Islet of Langerhans (tissue), 1 donor: Measurements from ENCODE around the gene EMX1.

Experiments
- FAIRE-seq: peaks from one replicate; lab custom pipeline; 2011; peaks lifted over from hg19 to GRCh38; lab: Jason Lieb, UNC

The EMX1 gene

DNA sequence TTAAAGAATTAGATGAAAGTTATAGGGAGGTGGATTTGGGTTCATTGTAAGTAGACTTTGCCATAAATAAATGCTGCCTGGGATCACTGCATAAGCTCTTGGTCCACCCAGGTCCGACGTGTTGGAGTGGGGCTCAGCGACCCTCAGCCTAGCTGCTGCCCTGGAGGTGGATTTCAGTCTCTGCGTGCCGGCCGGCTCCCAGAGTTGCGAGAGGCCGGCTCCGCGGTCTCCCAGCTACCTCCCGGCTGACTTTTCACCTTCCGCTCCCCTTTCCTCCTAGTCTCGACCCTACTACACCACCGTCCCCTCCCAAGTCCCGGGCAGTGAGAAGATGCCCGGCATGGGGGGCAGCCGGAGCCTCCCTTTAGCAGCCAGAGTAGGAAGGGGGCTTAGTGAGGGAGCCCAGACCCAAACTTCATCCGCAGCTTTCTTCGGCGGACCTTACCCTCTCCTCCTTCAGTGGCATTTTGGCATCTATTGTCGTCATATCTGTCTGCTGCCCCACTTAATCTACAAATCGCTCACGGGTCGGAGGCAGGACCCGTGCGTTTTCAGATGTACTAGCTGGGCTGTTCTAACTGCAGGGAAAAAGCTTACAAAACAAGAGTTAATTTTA, 8.1 kb downstream of the EMX1 start:
- no peak for FAIRE-seq

DNA sequence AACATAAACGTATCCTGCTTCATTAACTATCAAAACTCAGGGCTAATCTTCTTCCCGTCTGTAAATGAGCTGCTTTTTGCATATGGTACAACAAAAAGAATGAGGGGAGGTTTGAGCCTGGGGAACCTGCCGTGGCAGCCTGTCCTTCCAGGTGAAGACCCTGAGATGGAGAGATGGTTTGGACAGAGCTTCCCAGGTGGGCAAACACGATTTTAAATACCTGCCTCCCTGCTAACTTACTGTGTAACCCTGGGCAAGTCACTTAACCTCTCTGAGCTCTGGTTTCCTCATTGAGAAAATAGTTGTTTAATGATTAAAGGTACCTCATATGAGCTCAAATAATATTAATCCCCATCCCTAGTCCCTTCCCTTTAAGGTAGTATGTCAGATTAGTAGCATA, 9.0 kb downstream of the EMX1 start:
- no peak for FAIRE-seq

DNA sequence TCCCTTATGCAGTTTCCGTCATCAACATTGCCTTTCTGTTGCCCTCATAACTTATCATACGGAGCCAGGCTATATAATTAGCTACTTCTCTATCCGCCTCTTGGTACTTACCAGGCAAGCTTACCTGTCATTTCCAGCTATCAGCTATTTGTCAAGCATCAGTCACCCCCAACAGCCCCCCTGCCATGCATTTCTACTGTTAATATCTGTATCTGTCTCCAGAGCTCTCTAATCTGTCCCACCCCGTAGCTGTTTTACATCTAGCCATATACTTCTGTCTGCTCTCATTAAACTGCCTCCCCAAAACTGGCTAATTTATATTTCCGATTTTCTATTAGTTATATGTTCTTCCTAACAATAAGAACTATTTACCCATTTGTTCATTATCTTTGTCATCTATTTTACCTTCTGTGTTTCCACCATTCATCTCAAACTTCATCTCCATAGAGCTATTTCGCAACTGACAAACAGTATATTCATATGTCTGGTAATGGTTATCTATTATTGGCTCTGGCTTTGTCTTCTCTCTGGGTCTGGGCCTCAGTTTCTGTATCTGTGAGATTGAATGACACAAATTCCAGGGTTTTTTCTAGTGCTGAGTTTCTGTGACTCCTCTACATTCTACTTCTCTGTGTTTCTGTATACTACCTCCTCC, 9.6 kb downstream of the EMX1 start:
- no peak for FAIRE-seq

DNA sequence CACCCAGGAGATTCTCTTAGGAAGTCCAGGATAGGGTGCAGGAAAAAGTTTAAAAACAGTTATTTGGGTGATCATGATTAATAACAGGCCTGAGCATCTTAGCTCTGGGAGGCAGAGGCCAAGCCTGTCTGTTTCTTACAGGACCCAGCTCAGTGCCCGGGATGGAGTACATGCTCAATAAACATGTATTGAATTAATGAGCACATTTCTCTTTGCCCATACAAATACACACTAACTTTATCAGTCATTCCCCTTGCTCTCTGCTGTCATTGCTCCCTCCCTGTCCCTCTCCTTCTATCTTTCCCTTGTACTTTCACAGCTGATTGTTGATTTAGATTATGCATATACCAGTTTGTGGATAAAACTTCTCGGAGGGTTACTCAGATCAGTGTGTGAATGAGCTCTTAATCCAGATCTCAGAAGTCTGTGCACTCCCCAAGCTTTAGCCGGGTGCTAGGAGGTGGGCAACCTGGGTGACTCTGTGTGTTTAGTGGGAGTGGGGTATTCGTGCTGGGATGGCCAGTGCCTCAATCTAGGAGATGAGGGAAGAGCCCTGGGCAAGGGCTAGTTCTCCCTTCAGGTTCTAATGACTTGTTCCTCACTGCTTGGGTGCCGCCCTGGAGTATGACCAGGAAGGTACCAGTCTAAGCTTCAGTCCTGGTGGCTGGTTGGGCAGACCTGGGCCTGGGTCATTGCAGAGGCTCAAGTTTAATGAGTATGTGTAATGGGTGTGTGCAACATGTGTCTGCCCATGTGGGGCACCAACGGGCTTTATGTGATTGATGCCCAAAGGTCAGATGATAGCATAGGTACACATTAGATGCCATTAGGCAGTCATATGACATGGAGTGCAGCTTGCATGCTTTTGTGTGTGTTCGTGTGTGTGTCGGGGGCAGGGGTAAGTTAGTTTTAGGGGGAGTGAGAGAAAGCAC, 10.6 kb downstream of the EMX1 start:
- no peak for FAIRE-seq

DNA sequence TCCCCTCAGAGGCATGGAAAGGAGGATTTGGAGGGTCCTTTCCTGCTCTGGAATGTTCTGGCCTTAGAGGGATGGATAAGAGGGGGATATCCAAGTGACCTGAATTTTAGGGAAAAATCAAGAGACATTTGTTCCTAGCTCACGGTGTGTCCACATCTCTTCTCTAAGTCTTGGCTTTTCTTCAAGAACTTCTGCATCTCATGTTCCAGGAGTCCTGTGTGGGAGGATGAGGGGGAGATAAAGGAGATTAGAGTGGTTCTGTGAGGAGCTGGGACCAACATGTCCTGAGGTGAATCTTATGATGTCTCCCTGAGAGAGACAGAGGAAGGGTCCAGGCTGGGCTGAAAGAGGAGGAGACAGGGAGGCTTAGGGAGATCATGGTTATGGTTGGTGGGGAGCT, 11.7 kb downstream of the EMX1 start:
- FAIRE-seq: no peak

DNA sequence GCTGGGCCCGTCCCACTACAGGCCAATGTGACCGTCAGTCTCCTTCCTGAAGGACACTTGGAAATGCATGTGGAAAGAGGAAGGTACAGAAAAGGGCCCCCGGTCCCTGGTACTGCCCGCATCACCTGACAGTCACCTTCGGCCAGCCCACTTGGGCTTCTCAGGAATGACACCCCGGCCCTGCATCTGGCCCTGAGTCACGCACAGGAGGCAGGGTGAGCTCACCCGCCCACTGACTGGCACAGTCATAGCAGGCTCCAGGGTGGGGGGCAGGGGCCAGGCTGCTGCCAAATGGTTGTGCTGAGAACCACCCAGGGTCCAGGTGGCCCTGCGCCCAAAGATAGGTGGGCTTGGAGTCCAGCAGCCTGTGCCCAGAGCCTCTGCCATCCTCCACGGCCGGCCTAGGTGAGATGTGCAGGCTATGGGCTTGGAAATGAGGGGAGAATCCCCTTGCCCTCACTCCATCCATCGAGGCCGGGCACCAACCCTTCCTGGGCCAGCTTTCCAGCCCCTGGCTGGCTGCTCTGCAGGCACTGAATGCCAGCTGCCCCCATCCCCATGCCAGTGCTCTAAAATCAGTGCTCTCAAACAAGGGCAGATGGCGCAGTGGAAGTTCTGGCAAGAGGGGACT, 14.1 kb downstream of the EMX1 start:
- no peak for FAIRE-seq

DNA sequence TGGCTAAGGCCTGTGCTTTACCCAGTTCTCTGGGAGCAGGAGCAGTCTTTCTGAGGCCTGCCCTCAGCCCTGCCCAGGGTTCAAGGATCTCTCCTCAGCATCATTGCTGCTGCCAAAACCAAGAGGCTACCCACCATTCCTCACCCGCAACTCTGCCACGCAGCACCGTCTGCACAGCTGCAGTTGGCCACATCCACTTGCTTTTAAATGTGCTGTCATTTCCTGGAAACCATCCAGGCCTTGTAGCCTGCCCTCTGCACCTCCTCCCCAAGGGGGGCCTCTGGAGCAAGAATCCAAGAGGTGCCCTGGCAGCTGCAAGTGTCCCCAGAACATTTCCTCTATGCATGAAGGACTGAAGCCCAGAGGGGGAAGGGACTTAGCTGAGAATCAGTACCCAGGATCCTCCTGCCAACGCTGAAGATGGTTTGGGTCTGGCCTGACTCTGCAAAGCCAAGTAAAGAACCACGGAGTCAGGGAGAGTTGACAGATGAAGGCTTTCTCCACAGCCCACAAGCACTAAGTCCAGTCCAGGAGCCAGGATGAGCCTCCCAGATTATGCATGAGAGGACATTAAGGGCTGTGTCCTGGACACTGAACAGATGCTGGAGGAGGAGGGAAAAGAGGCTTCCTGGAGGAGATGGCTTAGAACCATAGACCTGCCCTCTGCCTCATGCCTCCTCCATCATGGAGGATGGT, 14.9 kb downstream of the EMX1 start:
- FAIRE-seq: no peak

DNA sequence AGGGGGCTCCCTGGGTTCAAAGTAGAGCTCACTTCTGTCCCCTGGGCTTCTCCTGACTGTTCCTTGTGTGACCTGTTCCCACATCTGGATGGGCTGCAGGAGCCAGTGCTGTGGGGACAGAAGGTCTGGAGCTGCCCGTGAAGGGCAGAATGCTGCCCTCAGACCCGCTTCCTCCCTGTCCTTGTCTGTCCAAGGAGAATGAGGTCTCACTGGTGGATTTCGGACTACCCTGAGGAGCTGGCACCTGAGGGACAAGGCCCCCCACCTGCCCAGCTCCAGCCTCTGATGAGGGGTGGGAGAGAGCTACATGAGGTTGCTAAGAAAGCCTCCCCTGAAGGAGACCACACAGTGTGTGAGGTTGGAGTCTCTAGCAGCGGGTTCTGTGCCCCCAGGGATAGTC, 15.5 kb downstream of the EMX1 start:
- no peak for FAIRE-seq

DNA sequence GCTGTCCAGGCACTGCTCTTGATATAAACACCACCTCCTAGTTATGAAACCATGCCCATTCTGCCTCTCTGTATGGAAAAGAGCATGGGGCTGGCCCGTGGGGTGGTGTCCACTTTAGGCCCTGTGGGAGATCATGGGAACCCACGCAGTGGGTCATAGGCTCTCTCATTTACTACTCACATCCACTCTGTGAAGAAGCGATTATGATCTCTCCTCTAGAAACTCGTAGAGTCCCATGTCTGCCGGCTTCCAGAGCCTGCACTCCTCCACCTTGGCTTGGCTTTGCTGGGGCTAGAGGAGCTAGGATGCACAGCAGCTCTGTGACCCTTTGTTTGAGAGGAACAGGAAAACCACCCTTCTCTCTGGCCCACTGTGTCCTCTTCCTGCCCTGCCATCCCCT, 15.9 kb downstream of the EMX1 start:
- FAIRE-seq: no peak

DNA sequence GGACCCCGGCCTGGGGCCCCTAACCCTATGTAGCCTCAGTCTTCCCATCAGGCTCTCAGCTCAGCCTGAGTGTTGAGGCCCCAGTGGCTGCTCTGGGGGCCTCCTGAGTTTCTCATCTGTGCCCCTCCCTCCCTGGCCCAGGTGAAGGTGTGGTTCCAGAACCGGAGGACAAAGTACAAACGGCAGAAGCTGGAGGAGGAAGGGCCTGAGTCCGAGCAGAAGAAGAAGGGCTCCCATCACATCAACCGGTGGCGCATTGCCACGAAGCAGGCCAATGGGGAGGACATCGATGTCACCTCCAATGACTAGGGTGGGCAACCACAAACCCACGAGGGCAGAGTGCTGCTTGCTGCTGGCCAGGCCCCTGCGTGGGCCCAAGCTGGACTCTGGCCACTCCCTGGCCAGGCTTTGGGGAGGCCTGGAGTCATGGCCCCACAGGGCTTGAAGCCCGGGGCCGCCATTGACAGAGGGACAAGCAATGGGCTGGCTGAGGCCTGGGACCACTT, 16.4 kb downstream of the EMX1 start:
- no peak for FAIRE-seq

DNA sequence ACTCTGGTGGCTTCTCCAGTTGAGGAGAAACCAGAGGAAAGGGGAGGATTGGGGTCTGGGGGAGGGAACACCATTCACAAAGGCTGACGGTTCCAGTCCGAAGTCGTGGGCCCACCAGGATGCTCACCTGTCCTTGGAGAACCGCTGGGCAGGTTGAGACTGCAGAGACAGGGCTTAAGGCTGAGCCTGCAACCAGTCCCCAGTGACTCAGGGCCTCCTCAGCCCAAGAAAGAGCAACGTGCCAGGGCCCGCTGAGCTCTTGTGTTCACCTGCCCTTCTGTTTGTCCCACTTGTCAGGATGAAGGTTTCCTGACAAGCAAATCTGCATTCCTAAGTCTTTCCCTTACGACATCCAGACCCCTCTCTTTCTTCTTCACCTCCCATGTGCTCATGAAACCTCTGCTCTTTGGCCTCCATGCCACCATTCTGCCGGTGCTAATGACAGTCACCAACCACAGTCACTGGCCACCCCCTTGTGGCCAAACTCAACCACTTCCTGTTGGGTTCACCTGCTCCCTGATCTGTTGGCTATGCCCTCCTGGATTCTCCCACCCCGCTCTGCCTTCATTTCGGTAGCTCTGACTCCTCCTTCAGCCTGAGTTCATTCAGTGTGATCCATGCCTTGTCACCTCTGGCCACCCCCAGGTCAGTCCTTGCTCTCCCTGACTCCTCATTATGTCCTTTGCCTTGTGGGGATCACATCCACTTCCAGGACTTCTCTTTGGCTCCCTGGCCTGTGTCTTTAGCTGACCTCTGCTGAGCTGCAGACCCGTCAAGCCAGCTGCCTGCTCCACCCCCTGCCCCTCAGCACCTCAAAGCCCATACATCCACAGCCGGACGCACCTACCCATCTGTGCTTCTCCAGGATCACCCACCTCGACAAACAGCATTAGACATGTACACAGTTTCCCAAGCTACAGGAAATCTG, 17.6 kb downstream of the EMX1 start:
- FAIRE-seq: no peak

DNA sequence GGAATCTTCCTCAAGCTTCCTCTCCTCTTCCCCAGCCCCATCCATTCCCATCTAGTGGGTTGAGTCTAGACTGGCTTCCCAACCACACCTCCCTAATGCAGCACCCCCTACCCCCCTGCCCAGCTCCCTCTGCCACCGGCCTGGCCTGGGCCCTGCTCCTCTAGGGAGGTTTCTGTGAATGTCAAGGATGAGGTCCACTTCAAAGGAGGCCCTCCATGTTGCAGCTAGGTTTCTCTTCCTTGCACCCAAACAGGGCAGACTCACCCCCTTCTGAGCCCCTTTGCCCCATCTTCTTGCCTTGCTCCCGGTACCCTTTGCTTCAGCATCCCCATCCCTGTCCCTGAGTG, 18.3 kb downstream of the EMX1 start:
- FAIRE-seq: no peak

DNA sequence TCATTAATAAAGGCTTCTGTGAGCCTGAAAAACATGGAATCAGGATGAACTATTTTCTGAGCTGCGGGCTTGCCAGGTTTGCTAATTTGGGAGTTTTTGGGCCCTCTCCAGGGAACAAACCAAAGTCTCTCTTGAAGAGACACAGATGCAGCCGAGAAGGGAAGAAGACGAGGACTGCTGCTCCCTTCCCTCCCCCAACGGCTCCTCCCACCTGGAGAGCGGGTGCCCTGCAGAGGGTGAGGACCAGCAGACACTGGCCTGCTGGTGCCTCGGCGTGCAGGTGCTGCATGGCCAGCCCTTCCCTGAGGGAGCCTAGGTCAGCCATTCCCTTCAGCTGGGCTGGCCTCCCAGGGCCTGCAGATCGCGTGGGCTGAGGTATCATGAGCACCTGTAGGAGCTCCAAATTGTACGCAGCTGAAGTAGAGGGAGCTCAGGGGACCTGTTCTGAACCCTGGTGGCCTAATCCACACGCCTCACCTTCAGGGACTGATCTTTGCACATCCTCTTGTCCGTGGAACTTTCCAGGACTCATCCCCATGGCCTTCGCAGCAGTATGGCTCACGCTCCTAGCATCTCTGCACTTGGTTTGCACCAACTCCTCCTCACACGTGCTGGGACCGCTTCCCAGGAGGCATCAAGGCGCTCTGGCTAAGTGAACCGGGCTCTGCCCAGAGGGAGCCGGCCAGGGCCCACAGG, 19.5 kb downstream of the EMX1 start:
- FAIRE-seq: no peak

DNA sequence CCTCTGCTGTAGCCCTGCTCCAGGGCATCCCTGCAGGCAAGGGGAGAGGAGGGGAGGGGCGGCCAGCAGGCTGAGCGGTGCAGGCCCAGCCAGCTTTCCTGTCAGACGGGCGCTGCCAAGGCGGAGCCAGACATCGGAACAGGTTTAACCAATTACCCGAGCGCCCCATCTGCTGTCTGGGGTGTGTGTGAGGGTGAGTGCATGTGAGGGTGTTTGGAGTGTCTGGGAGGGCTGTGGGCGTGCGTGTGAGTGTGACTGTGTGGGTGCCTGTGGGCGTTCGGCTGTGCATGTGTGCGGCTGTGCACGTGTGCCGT, 20.0 kb downstream of the EMX1 start:
- no peak for FAIRE-seq

DNA sequence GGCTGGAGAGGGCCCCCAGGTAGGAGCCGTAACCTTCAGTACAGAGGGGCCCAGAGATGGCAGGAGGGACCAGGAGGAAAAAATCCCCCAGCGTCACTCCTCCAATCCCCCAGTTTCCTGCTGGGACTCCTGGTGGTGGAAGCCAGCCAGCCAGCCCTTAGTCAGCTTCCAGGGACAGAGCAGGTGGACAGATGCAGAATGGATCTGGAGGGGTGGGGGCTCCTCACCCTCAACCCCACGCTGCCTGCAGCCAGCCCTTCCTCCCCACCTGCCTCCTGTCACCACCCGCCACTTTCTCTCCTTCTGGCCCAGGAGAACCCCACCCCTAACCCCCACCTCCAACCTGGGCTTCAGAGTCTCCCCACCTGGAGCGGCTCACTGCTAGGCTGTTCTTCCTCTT, 21.1 kb downstream of the EMX1 start:
- no peak for FAIRE-seq

DNA sequence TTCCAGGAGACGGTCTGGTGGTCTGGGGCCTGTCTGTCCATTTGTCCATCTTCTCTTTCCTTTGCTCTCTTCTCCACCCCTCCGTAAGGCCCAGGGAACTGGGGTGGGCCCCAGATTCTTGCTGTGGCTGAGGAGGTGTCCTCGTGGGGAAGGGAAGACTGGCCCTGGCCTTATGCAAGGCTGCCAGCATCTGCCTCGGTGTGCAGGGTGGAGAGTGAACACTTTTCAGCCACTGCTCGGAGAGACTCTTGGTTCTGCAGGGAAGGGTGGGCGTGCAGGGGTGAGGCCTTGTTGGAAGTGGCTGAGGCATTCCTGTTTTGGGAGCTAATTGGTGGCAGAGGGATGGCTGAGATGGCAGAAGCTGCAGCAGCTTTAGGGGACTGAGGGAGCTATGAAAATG, 23.0 kb downstream of the EMX1 start:
- no peak for FAIRE-seq

DNA sequence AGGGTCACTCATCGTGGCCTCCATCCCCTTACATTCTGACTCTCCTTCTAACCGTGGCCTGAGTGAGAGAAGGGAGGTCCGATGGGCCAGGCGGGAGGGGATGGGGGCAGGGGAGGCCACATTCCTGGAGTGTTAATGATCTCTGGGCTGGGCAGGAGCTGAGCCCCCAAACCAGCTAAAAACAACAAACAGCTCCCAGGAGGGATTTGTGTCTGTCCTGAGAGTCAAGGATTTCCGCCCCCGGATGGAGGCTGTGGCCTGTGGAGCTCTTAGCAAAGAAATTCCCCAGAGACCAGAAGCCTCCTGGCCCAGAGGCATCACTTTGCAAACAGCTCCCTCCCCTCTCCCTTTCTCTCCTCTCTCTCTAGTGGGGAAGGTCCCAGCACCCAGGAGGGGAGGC, 23.5 kb downstream of the EMX1 start:
- no peak for FAIRE-seq

DNA sequence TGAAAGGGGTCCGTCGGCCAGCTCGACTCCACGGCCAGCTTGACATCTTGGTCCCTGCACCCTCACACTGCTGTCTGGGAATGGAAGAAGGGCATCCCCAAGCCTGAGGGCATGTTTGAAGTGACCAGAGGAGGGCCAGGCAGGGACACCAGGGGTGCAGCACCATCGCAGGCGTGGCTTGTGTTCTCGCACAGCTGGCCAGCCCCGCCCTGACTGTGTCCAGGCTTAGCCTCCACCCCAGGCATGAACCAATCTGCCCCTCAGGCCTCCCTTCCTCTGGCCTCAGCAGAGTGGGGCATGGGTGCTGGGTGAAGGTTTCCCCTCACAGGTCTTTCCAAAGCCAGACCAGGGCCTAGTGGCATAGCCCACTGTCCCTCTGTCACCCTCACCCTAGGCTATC, 25.0 kb downstream of the EMX1 start:
- no peak for FAIRE-seq

DNA sequence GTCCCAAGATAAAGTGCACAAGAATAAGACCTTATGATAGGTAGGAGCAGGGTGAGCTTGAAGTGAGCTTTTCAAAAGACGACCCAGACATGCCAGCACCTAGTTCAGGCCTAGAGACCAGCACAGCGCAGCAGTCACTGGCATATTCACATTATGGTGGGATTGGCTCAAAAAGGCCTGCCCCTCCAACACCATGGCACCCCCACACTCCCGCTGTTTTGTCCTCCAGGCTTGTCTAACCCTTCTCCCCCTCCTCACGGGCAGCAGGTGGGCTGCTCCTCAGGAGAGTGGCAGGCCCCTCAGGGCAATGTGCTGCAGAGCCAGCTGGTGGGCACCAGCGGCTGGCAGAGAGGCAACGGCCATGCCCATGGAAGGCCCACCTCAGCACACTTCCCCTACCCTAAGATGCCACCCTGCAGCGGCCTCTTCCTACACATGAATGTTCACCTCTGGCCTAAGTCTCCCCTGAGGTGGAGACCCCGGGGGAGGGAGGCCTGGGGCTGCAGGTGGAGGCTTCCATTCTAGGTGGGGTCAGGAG, 25.6 kb downstream of the EMX1 start:
- FAIRE-seq: no peak
